HuH-7 (cell line): ENCODE results near the gene SHOC1.
"Not testable (repeated sequence)": the region's sequence is repeated elsewhere in the genome, so short reads cannot be mapped to it uniquely, and the experiment has no call there.

Experiments used
- DNase-seq: peaks from one replicate; pipeline ENCODE4 v3.0.0; 2011; ENCODE audit warnings: low spot score

Gene SHOC1

GRCh38 chr9:111805262-111805661 is 10.5 kb upstream of the SHOC1 start:
- DNase-seq = no peak

GRCh38 chr9:111804636-111805035 is 9.9 kb upstream of the SHOC1 start:
- no peak for DNase-seq

DNA sequence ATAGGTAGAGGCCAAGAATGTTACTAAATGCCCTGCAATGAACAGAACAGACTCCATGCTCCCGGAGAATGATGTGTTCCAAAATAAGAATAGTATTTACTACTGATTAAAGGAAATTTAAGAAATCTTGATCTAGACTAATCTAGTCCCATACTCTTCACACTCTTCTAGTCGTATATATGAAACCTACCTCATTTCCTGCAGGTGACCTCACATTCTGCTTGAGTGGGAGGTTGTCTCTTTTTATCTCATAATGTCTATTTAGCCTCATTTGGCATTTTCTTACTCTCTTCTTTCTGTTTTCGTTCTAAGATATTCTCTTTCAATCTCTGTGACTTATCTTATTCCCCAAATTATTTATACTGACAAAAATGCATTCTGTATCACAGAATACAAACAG is 9.2 kb upstream of the SHOC1 start:
- no peak for DNase-seq

DNA sequence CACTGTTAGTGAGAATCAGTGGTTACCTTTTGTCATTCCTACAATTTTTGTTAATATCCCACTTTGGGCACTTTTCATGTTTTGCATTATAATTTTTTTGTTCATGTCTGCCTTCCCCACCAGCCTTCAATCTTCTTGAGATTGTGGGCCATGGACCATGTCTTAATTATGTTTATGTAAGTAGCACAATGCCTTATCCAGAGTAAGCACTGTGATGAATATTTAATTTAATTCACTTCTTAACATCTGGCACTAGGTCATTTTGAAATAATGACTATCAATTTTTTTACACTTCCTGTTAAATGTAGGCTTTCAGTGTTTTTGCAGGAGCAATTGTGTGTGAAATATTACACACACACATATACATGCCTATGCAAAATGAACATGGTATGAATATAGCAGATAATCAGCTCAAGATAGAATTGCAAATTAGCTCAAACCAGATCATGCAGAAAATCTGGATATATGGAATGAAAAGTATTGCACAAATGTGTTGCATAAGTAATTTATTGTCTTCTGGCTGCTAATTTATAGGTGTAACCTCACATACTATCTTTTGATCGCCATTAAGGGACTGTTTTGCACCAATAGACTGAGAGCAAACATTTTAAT is 5.3 kb upstream of the SHOC1 start:
- no peak for DNase-seq

DNA sequence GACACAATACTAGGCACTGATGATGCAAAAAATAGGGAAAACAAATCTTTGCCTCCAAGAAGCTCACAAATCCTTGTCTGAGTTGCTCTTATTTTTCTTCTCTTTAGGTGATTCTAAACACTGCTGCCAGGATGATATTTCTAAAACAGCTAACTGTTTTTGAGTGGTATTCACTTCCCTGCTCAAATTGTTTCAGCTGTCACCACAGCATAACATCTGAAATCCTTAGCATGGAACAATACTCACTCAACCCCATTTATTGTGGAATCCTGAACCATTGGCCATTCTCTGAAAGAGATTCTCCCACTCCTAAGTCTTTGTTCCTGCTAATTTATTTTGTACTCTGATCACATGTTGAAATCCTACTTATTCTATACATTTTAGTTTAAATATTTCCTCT is 4.8 kb upstream of the SHOC1 start:
- DNase-seq = no peak

DNA sequence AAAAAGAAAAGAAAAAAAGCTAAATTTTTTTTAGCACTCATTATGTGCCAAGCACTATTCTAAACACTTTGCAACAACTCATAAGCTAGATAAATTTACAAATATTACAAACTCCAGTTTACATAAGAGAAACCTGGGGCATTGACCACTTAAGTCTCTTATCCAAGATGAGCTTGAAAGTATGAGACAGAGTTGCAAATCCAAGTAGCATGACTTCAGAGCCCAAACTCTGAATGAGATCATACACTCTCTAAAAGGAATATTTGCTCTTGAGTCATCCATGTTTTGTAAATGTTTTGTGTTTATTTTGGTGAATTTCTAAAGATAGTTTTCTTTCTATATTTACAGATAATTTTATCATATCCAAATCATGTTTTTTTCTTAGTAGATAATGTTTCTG is 4.0 kb upstream of the SHOC1 start:
- DNase-seq = no peak

DNA sequence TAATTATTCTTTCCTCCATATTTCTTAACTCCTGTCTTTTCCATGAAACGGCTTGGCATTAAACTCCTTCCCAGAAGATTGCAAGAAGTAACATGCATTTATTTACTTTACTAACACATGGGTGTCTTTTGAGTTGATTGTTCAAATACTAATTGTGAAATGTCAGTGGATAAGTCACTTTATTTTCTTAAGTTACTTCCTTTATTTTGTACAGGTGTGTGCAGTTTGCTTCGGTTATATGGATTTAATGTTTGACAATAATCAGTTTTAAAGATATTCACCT is 761 bp upstream of the SHOC1 start:
- no peak for DNase-seq

DNA sequence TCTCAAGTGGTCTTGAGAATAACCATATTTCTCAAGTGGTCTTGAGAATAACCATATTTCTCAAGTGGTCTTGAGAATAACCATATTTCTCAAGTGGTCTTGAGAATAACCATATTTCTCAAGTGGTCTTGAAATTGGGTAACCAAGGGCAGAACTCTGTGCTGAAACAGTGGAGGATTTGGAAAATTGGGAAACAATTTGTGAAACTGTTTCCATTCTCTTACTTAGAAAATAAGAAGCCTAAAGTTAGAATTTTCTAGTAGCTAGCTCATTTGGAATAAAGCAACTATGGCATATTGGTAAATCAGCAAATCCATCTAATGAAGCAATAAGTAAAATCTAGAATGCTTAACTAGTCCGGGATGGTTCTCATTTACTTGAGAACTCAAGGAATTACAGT is 2.9 kb downstream of the SHOC1 start:
- DNase-seq = not testable (repeated sequence)

- DNase-seq = no peak
These were observed 4.9 kb downstream of the SHOC1 start for GRCh38 chr9:111789881-111790280.

- DNase-seq = no peak
These were observed 10.9 kb downstream of the SHOC1 start for GRCh38 chr9:111783857-111784256.

- DNase-seq = no peak
These were observed 11.3 kb downstream of the SHOC1 start for GRCh38 chr9:111783424-111783823.

DNA sequence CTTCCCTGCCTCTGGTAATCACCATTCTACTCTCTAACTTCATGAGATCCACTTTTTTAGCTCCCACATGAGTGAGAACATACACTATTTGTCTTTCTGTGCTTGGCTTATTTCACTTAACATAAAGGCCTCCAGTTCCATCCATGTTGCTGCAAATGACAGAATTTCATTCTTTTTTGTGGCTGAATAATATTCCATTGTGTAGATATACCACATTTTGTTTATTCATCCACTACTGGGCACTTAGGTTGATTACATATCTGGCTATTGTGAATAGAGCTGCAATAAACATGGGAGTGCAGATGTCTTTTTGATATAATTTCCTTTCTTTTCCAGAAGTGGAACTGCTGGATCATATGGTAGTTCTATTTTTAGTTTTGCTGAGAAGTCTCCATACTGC is 28.7 kb downstream of the SHOC1 start:
- no peak for DNase-seq

DNA sequence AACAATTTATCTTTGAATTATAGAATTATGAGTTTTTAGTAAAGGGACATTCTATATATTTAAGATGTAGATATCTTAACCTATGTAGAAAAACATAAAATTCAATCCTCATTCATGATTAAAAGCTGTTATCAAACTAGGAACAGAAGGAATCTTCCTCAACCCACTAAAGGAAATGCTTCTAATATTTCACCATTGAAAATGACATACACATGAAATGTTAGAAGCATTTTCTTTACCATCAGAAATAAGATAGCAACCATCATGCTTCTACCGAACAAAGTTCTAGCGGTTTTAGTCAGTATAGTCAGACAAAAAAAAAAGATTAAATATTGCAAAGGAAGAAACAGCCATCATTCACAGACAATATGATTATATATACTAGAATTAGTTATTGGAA is 32.2 kb downstream of the SHOC1 start:
- no peak for DNase-seq

DNA sequence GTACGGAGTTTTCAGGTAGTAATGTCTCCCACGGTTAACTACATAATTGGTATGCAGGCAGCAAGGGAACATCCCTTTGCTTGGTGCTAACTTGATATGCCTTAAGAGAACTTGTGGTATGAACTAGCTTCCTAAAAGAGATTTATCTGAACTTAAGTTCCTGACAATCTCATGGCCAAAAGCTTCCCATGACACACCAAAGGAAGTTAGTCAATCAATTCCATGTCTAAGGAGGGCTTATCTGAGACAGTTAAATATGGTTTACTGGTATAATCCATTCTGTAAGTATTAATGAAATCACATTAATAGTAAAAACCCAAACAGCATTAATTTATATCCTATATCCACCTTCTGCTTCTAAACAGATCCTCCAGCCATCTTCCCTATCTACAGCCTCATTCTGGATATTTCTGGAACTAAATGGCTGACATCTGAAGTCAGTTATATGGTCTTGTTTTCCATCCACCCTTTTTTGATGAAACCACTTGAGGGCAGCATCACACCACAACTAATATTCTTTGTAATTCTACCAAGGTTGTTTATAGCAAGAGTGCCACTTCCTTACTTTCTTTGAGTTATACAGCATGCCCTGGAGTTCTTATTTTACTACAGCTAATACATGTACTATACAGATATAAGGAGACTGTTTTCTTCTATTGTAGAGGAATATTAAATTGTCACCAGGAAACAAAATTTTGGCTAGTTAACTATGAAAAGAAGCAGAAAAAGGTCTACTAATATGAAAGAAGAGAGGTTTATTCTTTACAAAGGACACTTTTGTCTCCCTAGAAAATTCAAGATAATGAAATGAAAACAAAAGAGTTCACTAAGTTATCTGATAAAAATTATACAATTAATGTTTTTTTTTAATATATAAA is 34.7 kb downstream of the SHOC1 start:
- peak; percentile 17 for DNase-seq

DNA sequence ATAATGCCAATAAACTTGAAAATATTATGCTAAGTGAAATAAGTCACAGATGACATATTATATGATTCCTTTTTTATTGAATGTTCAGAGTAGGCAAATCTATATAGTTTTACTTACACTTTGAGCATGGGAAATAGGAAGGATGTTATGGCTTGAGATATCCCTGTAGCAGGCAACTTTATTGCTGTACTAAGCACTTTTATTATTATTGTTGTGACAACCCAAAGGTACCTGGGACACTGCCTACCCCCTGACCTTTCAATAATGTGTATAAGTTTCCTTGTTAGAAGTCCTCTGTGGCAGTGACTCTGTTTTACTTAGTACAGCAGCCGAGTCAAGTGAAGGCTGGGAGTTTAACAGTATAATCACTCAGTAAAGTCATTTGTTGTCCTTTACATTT is 39.9 kb downstream of the SHOC1 start:
- no peak for DNase-seq

DNA sequence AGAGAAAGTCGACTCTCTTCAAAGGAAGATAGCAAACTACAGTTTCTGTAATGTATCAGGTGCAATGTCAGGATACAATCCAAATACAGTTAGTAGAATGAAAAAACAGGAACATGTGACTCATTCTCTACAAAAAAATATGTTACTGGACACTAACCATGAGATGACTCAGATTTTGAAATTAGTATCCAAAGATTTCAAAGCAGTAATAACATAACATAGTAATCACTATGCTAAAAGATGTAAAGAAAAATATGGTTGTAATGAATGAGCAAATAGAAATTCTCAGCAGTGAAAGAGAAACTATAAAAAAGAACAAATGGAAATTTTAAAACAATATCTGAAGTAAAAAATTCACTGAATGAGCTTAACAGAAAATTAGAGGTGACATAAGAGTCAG is 42.3 kb downstream of the SHOC1 start:
- DNase-seq = no peak
